ENCODE data around the gene PLEKHA7.

DNA sequence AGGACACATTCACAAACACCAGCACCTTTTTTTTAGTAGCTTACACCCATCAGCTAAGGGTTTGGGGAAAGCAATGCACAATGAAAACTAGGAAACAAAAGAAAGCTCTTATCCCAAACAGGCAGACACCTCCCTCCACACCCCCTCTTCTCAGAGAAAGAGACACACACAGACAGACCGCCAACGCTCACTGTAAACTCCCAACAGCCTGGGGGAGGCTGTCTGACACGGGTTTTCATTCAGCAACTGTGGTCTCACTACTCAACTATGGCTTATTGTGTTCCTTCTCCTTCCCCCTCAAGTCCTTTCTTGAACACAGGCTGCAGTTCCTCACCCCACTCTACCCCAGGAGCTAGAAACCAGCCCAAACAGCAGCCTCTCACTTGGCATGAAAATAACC lies 152.4 kb downstream of the PLEKHA7 start:
- TF ChIP-seq, protein P1, sequence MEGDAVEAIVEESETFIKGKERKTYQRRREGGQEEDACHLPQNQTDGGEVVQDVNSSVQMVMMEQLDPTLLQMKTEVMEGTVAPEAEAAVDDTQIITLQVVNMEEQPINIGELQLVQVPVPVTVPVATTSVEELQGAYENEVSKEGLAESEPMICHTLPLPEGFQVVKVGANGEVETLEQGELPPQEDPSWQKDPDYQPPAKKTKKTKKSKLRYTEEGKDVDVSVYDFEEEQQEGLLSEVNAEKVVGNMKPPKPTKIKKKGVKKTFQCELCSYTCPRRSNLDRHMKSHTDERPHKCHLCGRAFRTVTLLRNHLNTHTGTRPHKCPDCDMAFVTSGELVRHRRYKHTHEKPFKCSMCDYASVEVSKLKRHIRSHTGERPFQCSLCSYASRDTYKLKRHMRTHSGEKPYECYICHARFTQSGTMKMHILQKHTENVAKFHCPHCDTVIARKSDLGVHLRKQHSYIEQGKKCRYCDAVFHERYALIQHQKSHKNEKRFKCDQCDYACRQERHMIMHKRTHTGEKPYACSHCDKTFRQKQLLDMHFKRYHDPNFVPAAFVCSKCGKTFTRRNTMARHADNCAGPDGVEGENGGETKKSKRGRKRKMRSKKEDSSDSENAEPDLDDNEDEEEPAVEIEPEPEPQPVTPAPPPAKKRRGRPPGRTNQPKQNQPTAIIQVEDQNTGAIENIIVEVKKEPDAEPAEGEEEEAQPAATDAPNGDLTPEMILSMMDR (IDR thresholded peaks at IDR 0.05), result no peak
- TF ChIP-seq POLR2AphosphoS5 (IDR thresholded peaks at IDR 0.05) (no peak), POLR2A (IDR thresholded peaks at IDR 0.05) (no peak)

All from suprapubic skin (tissue), 4 donors.